ENCODE measurements around the gene RENBP.

The RENBP gene

DNA sequence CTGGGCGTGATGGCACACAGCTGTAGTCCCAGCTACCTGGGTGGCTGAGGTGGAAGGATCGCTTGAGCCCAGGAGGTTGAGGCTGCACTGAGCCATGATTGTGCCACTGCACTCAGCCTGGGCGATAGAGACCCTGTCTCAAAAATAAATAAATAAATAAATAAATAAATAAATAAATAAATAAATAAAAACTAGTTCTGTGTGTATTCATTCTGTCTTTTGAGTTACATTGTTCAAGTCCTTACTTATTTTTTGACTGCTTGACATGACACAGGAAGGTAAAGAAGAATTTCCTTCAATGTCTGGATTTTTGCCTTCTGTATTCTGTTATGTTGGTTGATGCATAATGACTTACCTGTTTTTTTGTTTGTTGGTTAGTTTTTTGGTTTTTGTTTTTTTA lies 7.4 kb downstream of the RENBP start:
- Histone ChIP-seq H3K4me2 (ENCODE audit: low read depth, low read length, poor library complexity, severe bottlenecking) (no peak overlapping the region), H3K36me3 (ENCODE audit: insufficient read depth, low read length) (no peaks in the 10 kb centered on the region), H3K9me3 (ENCODE audit: insufficient read depth, low read depth, low read length) (no peaks in the 10 kb centered on the region), H3K9me2 (replicated peaks; ENCODE audit: low read depth, low read length) (no peaks in the 10 kb centered on the region), H3K27me3 (ENCODE audit: insufficient read depth, low read length, poor library complexity, severe bottlenecking) (no peaks in the 10 kb centered on the region), H3K9ac (ENCODE audit: low read depth, low read length, poor library complexity, severe bottlenecking) (no peak overlapping the region), H2AFZ (ENCODE audit: low read length) (no peak overlapping the region), H3F3A (ENCODE audit: low read depth) (no peaks in the 10 kb centered on the region), H3K4me1 (ENCODE audit: insufficient read depth, low read length, poor library complexity, severe bottlenecking) (peaks cover 5% of the 10 kb centered on the region), H3K79me2 (ENCODE audit: insufficient read depth, low read length) (peaks cover 27% of the 10 kb centered on the region), H4K20me1 (ENCODE audit: insufficient read depth, low read length, poor library complexity, severe bottlenecking) (no peaks in the 10 kb centered on the region), H3K4me3 (ENCODE audit: low read length, poor library complexity, severe bottlenecking) (no peak overlapping the region)
- TF ChIP-seq, protein P1, sequence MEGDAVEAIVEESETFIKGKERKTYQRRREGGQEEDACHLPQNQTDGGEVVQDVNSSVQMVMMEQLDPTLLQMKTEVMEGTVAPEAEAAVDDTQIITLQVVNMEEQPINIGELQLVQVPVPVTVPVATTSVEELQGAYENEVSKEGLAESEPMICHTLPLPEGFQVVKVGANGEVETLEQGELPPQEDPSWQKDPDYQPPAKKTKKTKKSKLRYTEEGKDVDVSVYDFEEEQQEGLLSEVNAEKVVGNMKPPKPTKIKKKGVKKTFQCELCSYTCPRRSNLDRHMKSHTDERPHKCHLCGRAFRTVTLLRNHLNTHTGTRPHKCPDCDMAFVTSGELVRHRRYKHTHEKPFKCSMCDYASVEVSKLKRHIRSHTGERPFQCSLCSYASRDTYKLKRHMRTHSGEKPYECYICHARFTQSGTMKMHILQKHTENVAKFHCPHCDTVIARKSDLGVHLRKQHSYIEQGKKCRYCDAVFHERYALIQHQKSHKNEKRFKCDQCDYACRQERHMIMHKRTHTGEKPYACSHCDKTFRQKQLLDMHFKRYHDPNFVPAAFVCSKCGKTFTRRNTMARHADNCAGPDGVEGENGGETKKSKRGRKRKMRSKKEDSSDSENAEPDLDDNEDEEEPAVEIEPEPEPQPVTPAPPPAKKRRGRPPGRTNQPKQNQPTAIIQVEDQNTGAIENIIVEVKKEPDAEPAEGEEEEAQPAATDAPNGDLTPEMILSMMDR (conservative IDR thresholded peaks at IDR 0.05; ENCODE audit: low read length): no peak
- TF ChIP-seq EZH2phosphoT487 (IDR thresholded peaks at IDR 0.05; ENCODE audit: borderline replicate concordance): no peak

DNA sequence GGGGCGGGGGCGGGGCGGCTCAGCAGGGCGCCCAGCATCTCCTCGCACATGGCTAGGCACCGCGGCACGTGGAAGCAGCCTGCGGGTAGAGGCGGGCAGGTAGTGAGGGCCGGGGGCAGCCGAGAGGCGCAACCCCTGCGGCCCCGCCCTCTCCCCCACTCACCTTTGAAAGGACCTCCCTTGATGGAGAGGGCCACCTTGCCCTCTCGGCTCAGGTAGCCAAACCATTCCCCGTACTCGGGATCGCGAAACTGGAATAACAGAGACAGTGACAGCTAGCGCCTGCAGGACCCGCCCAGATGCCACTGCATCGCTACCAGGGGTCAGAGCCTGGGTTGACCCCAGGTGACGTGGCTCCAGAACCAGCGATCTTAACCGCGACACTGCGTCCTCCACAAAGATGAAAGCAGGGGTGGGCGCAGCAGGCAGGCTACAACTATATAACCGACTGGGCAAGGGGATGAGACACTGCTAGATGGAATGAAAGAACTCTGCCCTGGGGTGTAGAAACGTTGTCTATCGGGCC lies 9.1 kb downstream of the RENBP start:
- Histone ChIP-seq H3F3A (ENCODE audit: low read depth) (no peaks in the 10 kb centered on the region), H3K27me3 (ENCODE audit: insufficient read depth, low read length, poor library complexity, severe bottlenecking) (no peaks in the 10 kb centered on the region), H3K4me3 (ENCODE audit: low read length, poor library complexity, severe bottlenecking) (peak overlapping the region; percentile 52), H4K20me1 (ENCODE audit: insufficient read depth, low read length, poor library complexity, severe bottlenecking) (no peaks in the 10 kb centered on the region), H3K9ac (ENCODE audit: low read depth, low read length, poor library complexity, severe bottlenecking) (no peak overlapping the region), H3K4me1 (ENCODE audit: insufficient read depth, low read length, poor library complexity, severe bottlenecking) (peaks cover 5% of the 10 kb centered on the region), H3K9me2 (replicated peaks; ENCODE audit: low read depth, low read length) (no peaks in the 10 kb centered on the region), H3K4me2 (ENCODE audit: low read depth, low read length, poor library complexity, severe bottlenecking) (peak overlapping the region; percentile 56), H3K36me3 (ENCODE audit: insufficient read depth, low read length) (no peaks in the 10 kb centered on the region), H3K79me2 (ENCODE audit: insufficient read depth, low read length) (peaks cover 39% of the 10 kb centered on the region), H2AFZ (ENCODE audit: low read length) (no peak overlapping the region), H3K9me3 (ENCODE audit: insufficient read depth, low read depth, low read length) (no peaks in the 10 kb centered on the region)
- TF ChIP-seq EZH2phosphoT487 (IDR thresholded peaks at IDR 0.05; ENCODE audit: borderline replicate concordance): no peak
- TF ChIP-seq, protein P1 (conservative IDR thresholded peaks at IDR 0.05; ENCODE audit: low read length): no peak

DNA sequence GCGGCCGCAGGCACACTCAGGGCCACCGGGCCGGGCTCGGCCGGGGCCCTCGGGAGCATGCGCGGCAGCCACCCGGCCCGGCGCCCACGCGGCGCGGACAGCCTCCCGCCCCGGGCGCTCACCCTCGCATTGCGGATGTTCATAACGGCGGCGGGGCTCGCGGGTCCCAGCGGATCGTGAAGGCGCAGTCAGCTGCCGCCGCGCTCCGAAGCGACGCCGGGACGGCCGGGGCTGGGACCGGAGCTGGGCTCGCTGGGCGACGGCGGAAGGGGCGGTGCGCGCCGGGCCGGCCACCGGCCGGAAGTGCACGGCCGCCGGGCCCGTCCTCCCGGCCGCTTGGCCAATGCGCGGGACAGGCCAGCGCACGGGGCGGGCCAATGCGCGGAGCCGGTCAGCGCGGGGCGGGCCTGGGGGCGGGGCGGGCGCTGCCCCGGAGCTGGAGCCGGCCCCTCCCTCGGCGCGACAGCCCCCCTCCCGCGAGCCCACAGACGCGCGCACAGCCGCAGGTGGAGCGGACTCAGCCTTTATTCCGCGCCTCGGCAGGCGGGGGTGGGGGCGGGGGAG lies 9.6 kb downstream of the RENBP start, which contains the start of gene NAA10:
TSS of gene NAA10 (minus strand) at position 276 of the 564 bp plus-strand sequence. CDS start at position 143, 133 bp downstream.
- H2AFZ ChIP-seq (ENCODE audit: low read length): no peak within 1 kb of the TSS

More for the DNA sequence above, 9.6 kb downstream of the RENBP start, which contains the start of gene NAA10:
- H3K4me3 ChIP-seq (ENCODE audit: low read length, poor library complexity, severe bottlenecking): peak within 1 kb of the TSS; percentile 81
- TF ChIP-seq, protein P1 (conservative IDR thresholded peaks at IDR 0.05; ENCODE audit: low read length): no peak
- TF ChIP-seq EZH2phosphoT487 (IDR thresholded peaks at IDR 0.05; ENCODE audit: borderline replicate concordance): no peak
- H3K4me2 ChIP-seq (ENCODE audit: low read depth, low read length, poor library complexity, severe bottlenecking): peak within 1 kb of the TSS; percentile 89
- peaks cover 40% of the 10 kb centered on the region for H3K79me2 ChIP-seq (ENCODE audit: insufficient read depth, low read length)
- peak within 1 kb of the TSS; percentile 81 for H3K9ac ChIP-seq (ENCODE audit: low read depth, low read length, poor library complexity, severe bottlenecking)
- no peaks in the 10 kb centered on the region for H3K27me3 ChIP-seq (ENCODE audit: insufficient read depth, low read length, poor library complexity, severe bottlenecking)
- H3F3A ChIP-seq (ENCODE audit: low read depth): no peaks in the 10 kb centered on the region
- no peaks in the 10 kb centered on the region for H3K9me3 ChIP-seq (ENCODE audit: insufficient read depth, low read depth, low read length)
- H3K36me3 ChIP-seq (ENCODE audit: insufficient read depth, low read length): no peaks in the 10 kb centered on the region
- peaks cover 5% of the 10 kb centered on the region for H3K4me1 ChIP-seq (ENCODE audit: insufficient read depth, low read length, poor library complexity, severe bottlenecking)
- H3K9me2 ChIP-seq (replicated peaks; ENCODE audit: low read depth, low read length): no peaks in the 10 kb centered on the region
- no peaks in the 10 kb centered on the region for H4K20me1 ChIP-seq (ENCODE audit: insufficient read depth, low read length, poor library complexity, severe bottlenecking)
